ENCODE data around the gene ZNF280C.

- TF ChIP-seq, protein P1, sequence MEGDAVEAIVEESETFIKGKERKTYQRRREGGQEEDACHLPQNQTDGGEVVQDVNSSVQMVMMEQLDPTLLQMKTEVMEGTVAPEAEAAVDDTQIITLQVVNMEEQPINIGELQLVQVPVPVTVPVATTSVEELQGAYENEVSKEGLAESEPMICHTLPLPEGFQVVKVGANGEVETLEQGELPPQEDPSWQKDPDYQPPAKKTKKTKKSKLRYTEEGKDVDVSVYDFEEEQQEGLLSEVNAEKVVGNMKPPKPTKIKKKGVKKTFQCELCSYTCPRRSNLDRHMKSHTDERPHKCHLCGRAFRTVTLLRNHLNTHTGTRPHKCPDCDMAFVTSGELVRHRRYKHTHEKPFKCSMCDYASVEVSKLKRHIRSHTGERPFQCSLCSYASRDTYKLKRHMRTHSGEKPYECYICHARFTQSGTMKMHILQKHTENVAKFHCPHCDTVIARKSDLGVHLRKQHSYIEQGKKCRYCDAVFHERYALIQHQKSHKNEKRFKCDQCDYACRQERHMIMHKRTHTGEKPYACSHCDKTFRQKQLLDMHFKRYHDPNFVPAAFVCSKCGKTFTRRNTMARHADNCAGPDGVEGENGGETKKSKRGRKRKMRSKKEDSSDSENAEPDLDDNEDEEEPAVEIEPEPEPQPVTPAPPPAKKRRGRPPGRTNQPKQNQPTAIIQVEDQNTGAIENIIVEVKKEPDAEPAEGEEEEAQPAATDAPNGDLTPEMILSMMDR (IDR thresholded peaks at IDR 0.05) = no peak
- TF ChIP-seq USF2 (CRISPR knock-in tag; IDR thresholded peaks at IDR 0.05) (no peak), SP1 (CRISPR knock-in tag; conservative IDR thresholded peaks at IDR 0.05) (no peak), ESRRA (CRISPR knock-in tag; IDR thresholded peaks at IDR 0.05; ENCODE audit: borderline replicate concordance) (no peak), FOXJ3 (CRISPR knock-in tag; IDR thresholded peaks at IDR 0.05; ENCODE audit: borderline replicate concordance) (no peak), SOX15 (CRISPR knock-in tag; IDR thresholded peaks at IDR 0.05) (no peak), NFE2L1 (CRISPR knock-in tag; IDR thresholded peaks at IDR 0.05) (no peak), USF1 (CRISPR knock-in tag; IDR thresholded peaks at IDR 0.05) (no peak), MAX (CRISPR knock-in tag; IDR thresholded peaks at IDR 0.05) (no peak), CREB1 (CRISPR knock-in tag; IDR thresholded peaks at IDR 0.05) (no peak)
- TF ChIP-seq, protein P2, sequence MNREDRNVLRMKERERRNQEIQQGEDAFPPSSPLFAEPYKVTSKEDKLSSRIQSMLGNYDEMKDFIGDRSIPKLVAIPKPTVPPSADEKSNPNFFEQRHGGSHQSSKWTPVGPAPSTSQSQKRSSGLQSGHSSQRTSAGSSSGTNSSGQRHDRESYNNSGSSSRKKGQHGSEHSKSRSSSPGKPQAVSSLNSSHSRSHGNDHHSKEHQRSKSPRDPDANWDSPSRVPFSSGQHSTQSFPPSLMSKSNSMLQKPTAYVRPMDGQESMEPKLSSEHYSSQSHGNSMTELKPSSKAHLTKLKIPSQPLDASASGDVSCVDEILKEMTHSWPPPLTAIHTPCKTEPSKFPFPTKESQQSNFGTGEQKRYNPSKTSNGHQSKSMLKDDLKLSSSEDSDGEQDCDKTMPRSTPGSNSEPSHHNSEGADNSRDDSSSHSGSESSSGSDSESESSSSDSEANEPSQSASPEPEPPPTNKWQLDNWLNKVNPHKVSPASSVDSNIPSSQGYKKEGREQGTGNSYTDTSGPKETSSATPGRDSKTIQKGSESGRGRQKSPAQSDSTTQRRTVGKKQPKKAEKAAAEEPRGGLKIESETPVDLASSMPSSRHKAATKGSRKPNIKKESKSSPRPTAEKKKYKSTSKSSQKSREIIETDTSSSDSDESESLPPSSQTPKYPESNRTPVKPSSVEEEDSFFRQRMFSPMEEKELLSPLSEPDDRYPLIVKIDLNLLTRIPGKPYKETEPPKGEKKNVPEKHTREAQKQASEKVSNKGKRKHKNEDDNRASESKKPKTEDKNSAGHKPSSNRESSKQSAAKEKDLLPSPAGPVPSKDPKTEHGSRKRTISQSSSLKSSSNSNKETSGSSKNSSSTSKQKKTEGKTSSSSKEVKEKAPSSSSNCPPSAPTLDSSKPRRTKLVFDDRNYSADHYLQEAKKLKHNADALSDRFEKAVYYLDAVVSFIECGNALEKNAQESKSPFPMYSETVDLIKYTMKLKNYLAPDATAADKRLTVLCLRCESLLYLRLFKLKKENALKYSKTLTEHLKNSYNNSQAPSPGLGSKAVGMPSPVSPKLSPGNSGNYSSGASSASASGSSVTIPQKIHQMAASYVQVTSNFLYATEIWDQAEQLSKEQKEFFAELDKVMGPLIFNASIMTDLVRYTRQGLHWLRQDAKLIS (CRISPR knock-in tag; IDR thresholded peaks at IDR 0.05; ENCODE audit: borderline replicate concordance) = no peak
- TF ChIP-seq, protein P3, sequence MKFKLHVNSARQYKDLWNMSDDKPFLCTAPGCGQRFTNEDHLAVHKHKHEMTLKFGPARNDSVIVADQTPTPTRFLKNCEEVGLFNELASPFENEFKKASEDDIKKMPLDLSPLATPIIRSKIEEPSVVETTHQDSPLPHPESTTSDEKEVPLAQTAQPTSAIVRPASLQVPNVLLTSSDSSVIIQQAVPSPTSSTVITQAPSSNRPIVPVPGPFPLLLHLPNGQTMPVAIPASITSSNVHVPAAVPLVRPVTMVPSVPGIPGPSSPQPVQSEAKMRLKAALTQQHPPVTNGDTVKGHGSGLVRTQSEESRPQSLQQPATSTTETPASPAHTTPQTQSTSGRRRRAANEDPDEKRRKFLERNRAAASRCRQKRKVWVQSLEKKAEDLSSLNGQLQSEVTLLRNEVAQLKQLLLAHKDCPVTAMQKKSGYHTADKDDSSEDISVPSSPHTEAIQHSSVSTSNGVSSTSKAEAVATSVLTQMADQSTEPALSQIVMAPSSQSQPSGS (CRISPR knock-in tag; IDR thresholded peaks at IDR 0.05; ENCODE audit: borderline replicate concordance, low read depth) = no peak
These were observed 17.0 kb downstream of the ZNF280C start for GRCh38 chrX:130251671-130252070.

Data from WTC11 (cell line).